Measurements from ENCODE around the gene CATSPERB.

GRCh38 chr14:91755570-91756295 is 23.8 kb upstream of the CATSPERB start:
- TF ChIP-seq, protein P1, sequence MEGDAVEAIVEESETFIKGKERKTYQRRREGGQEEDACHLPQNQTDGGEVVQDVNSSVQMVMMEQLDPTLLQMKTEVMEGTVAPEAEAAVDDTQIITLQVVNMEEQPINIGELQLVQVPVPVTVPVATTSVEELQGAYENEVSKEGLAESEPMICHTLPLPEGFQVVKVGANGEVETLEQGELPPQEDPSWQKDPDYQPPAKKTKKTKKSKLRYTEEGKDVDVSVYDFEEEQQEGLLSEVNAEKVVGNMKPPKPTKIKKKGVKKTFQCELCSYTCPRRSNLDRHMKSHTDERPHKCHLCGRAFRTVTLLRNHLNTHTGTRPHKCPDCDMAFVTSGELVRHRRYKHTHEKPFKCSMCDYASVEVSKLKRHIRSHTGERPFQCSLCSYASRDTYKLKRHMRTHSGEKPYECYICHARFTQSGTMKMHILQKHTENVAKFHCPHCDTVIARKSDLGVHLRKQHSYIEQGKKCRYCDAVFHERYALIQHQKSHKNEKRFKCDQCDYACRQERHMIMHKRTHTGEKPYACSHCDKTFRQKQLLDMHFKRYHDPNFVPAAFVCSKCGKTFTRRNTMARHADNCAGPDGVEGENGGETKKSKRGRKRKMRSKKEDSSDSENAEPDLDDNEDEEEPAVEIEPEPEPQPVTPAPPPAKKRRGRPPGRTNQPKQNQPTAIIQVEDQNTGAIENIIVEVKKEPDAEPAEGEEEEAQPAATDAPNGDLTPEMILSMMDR (IDR thresholded peaks at IDR 0.05): no peak
- TF ChIP-seq POLR2A (IDR thresholded peaks at IDR 0.05): no peak

Measured in thyroid gland (tissue), 4 donors.